Activated CD8-positive, alpha-beta memory T cell treated with anti-CD3 and anti-CD28 coated beads for 4 hours (primary cell): ENCODE measurements around the gene A3GALT2.

Experiments used
- DNase-seq, 2 donors: peaks; one replicate each; pipeline ENCODE4 v3.0.0-alpha.2; 2020; ENCODE audit warnings: low read depth in 2 of 2

A3GALT2 gene

GRCh38 chr1:33350611-33351280 is 29.8 kb upstream of the A3GALT2 start:
- no peak for DNase-seq

GRCh38 chr1:33349778-33350610 is 29.1 kb upstream of the A3GALT2 start:
- DNase-seq, result peak; percentile 54 to 63

GRCh38 chr1:33349081-33349759 is 28.3 kb upstream of the A3GALT2 start:
- DNase-seq, result peak in 1 of 2 donors; percentile 6

GRCh38 chr1:33348676-33349080 is 27.8 kb upstream of the A3GALT2 start:
- peak in 1 of 2 donors; percentile 7 for DNase-seq

GRCh38 chr1:33348194-33348593 is 27.3 kb upstream of the A3GALT2 start:
- no peak for DNase-seq

GRCh38 chr1:33347650-33347992 is 26.7 kb upstream of the A3GALT2 start:
- no peak for DNase-seq

- no peak for DNase-seq
These were observed 26.2 kb upstream of the A3GALT2 start for GRCh38 chr1:33346927-33347649.

GRCh38 chr1:33346533-33346926 is 25.6 kb upstream of the A3GALT2 start:
- DNase-seq, result no peak

- no peak for DNase-seq
These were observed 24.1 kb upstream of the A3GALT2 start for GRCh38 chr1:33344896-33345560.

- DNase-seq, result no peak
These were observed 22.6 kb upstream of the A3GALT2 start for GRCh38 chr1:33343539-33343938.

- DNase-seq, result no peak
These were observed 21.3 kb upstream of the A3GALT2 start for GRCh38 chr1:33342041-33342723.

- no peak for DNase-seq
These were observed 20.3 kb upstream of the A3GALT2 start for GRCh38 chr1:33341190-33341589.

GRCh38 chr1:33339413-33339812 is 18.5 kb upstream of the A3GALT2 start:
- DNase-seq, result no peak

- no peak for DNase-seq
These were observed 17.7 kb upstream of the A3GALT2 start for GRCh38 chr1:33338440-33339211.

GRCh38 chr1:33338048-33338439 is 17.1 kb upstream of the A3GALT2 start:
- DNase-seq, result no peak

- DNase-seq, result no peak
These were observed 16.5 kb upstream of the A3GALT2 start for GRCh38 chr1:33337441-33337840.

GRCh38 chr1:33336580-33336979 is 15.7 kb upstream of the A3GALT2 start:
- DNase-seq, result no peak

- DNase-seq, result no peak
These were observed 14.1 kb upstream of the A3GALT2 start for GRCh38 chr1:33335020-33335419.

- no peak for DNase-seq
These were observed 13.2 kb upstream of the A3GALT2 start for GRCh38 chr1:33334081-33334552.

GRCh38 chr1:33332881-33333280 is 12.0 kb upstream of the A3GALT2 start:
- no peak for DNase-seq
